HepG2 (cell line): ENCODE results near the gene OR2B2. TPM values are rescaled to one million over a fixed set of nuclear protein-coding genes. Genes with fewer than 3 reads are reported as not detected.

Experiments used
- ATAC-seq: fragments of 200-7000 bp; cut with Tn5 transposase; 3 replicates; pipeline ENCODE4 v1.9.1; 2020; ENCODE audit warnings: mild to moderate bottlenecking, moderate library complexity
- BruUV-seq: library from RNA; stranded (reverse); fragments of 400-500 nt; replicated peaks from 2 replicates; lab custom pipeline; 2021; lab: Mats Ljungman, UMichigan
- CTCF ChIA-PET: fragments of 300-600 bp; formaldehyde crosslinking; extraction: SDS; loops from one replicate; lab custom pipeline; 2021; ENCODE audit warnings: low total read pairs, inconsistent platforms, low intra/inter-chr PET ratio; lab: Yijun Ruan, JAX
- POLR2A ChIA-PET: fragments of 350-600 bp; sonication (Branson Sonifier 250); formaldehyde crosslinking; loops from one replicate; lab custom pipeline; 2020; ENCODE audit warnings: antibody characterized with exemption, inconsistent platforms; lab: Yijun Ruan, JAX
- DNase-seq: peaks from one replicate; pipeline ENCODE4 v3.0.0-alpha.2; 2015; ENCODE audit warnings: low spot score
- FAIRE-seq: peaks from 3 replicates; lab custom pipeline; 2011; peaks lifted over from hg19 to GRCh38; lab: Jason Lieb, UNC
- H2AFZ ChIP-seq: one replicate; pipeline ENCODE4 v1.6.1; 2011; ENCODE audit warnings: low read length, inconsistent platforms
- H3K27ac ChIP-seq: fragments of 300-600 bp; 3 replicates; pipeline ENCODE4 v1.8.0; 2011; ENCODE audit warnings: mixed run types, mild to moderate bottlenecking, mixed read lengths, low read length, inconsistent platforms; ENCODE audit not compliant: insufficient read depth; ENCODE audit errors: extremely low read length
- H3K27me3 ChIP-seq, 2 experiments: fragments of 200-600 bp in 1 of 2; 2 replicates in 1 of 2; 3 replicates in 1 of 2; pipeline versions ENCODE4 v1.6.0 to v1.8.0; 2011; ENCODE audit warnings: low read length in 2 of 2, mild to moderate bottlenecking in 2 of 2, moderate library complexity in 2 of 2, inconsistent platforms in 1 of 2; ENCODE audit not compliant: insufficient read depth in 2 of 2, control insufficient read depth in 1 of 2
- H3K36me3 ChIP-seq, 2 experiments: fragments of 200-600 bp in 1 of 2; replicated peaks in 1 of 2; 2 replicates in 1 of 2; 3 replicates in 1 of 2; pipeline versions ENCODE4 v1.5.1 to v1.8.0; 2011; ENCODE audit warnings: low read length in 2 of 2, inconsistent platforms in 1 of 2; ENCODE audit not compliant: insufficient read depth in 2 of 2, control insufficient read depth in 1 of 2
- H3K4me1 ChIP-seq: 2 replicates; pipeline ENCODE4 v1.5.1; 2012; ENCODE audit warnings: low read length, inconsistent platforms; ENCODE audit not compliant: insufficient read depth
- H3K4me2 ChIP-seq: 2 replicates; pipeline ENCODE4 v1.6.0; 2011; ENCODE audit warnings: low read depth, low read length, inconsistent platforms
- H3K4me3 ChIP-seq, 3 experiments: fragments of 200-600 bp in 1 of 3; sonication (generic), shearing (Covaris generic) in 1 of 3; replicated peaks in 1 of 3; 2 replicates each; pipeline ENCODE4 v1.5.1; 2011 to 2016; ENCODE audit warnings: low read length in 3 of 3, inconsistent platforms in 2 of 3, low read depth in 2 of 3, mild to moderate bottlenecking in 2 of 3, control low read depth in 1 of 3, mixed read lengths in 1 of 3; ENCODE audit not compliant: insufficient read depth in 1 of 3
- H3K79me2 ChIP-seq: one replicate; pipeline ENCODE4 v1.6.1; 2011; ENCODE audit warnings: low read length, inconsistent platforms; ENCODE audit not compliant: insufficient read depth
- H3K9ac ChIP-seq: 2 replicates; pipeline ENCODE4 v1.6.0; 2011; ENCODE audit warnings: mild to moderate bottlenecking, low read depth, low read length, inconsistent platforms; ENCODE audit not compliant: insufficient read depth
- H3K9me3 ChIP-seq: 2 replicates; pipeline ENCODE4 v1.5.1; 2012; ENCODE audit warnings: mild to moderate bottlenecking, low read length
- H4K20me1 ChIP-seq: 2 replicates; pipeline ENCODE4 v1.6.0; 2011; ENCODE audit warnings: inconsistent platforms, mild to moderate bottlenecking, low read length, moderate library complexity; ENCODE audit not compliant: insufficient read depth
- BCLAF1 ChIP-seq: fragments of 450-650 bp; IDR thresholded peaks from 2 replicates; pipeline ENCODE4 v1.6.1; 2017; ENCODE audit warnings: mild to moderate bottlenecking
- ERF ChIP-seq: IDR thresholded peaks from 2 replicates; pipeline ENCODE4 v1.6.1; 2018; ENCODE audit warnings: missing biosample characterization, missing genetic modification reagents
- FOSL2 ChIP-seq: sonication (generic); formaldehyde crosslinking; IDR thresholded peaks from 2 replicates; pipeline ENCODE4 v1.4.0; 2020; ENCODE audit warnings: missing genetic modification reagents
- HDAC1 ChIP-seq: sonication (generic); formaldehyde crosslinking; IDR thresholded peaks from 2 replicates; pipeline ENCODE4 v1.5.1; 2020; ENCODE audit warnings: mild to moderate bottlenecking, missing genetic modification reagents
- KDM1A ChIP-seq: IDR thresholded peaks from 2 replicates; pipeline ENCODE4 v1.6.1; 2016; ENCODE audit warnings: missing compliant biosample characterization
- MTA3 ChIP-seq: sonication (generic); formaldehyde crosslinking; IDR thresholded peaks from 2 replicates; pipeline ENCODE4 v1.4.0; 2020; ENCODE audit warnings: missing genetic modification reagents
- NRL ChIP-seq: sonication (generic); formaldehyde crosslinking; IDR thresholded peaks from 2 replicates; pipeline ENCODE4 v1.5.0; 2020; ENCODE audit warnings: missing genetic modification reagents, mild to moderate bottlenecking, moderate library complexity, borderline replicate concordance
- SATB2 ChIP-seq: sonication (generic); formaldehyde crosslinking; IDR thresholded peaks from 2 replicates; pipeline ENCODE4 v1.5.0; 2020; ENCODE audit warnings: missing genetic modification reagents
- SIX4 ChIP-seq: sonication (generic); formaldehyde crosslinking; IDR thresholded peaks from 2 replicates; pipeline ENCODE4 v1.4.0; 2020; ENCODE audit warnings: missing genetic modification reagents
- TCF7L2 ChIP-seq: IDR thresholded peaks from 2 replicates; pipeline ENCODE4 v1.6.1; 2011; ENCODE audit warnings: mild to moderate bottlenecking, low read depth, low read length, moderate library complexity
- TERF1 ChIP-seq: sonication (generic); formaldehyde crosslinking; IDR thresholded peaks from 2 replicates; pipeline ENCODE4 v1.8.0; 2022; ENCODE audit warnings: mild to moderate bottlenecking, missing genetic modification reagents, moderate library complexity
- ZFY ChIP-seq: sonication (generic); formaldehyde crosslinking; IDR thresholded peaks from 2 replicates; pipeline ENCODE4 v1.4.0; 2020; ENCODE audit warnings: missing genetic modification reagents
- ZNF234 ChIP-seq: sonication (generic); formaldehyde crosslinking; conservative IDR thresholded peaks from 2 replicates; pipeline ENCODE4 v1.5.1; 2020; ENCODE audit warnings: mild to moderate bottlenecking, missing genetic modification reagents
- ZNF512B ChIP-seq: sonication (generic); formaldehyde crosslinking; IDR thresholded peaks from 2 replicates; pipeline ENCODE4 v1.5.1; 2020; ENCODE audit warnings: missing genetic modification reagents, mild to moderate bottlenecking, borderline replicate concordance
- ZNF556 ChIP-seq: sonication (generic); formaldehyde crosslinking; IDR thresholded peaks from 2 replicates; pipeline ENCODE4 v1.4.0; 2020; ENCODE audit warnings: mild to moderate bottlenecking, missing genetic modification reagents, borderline replicate concordance
- ZNF564 ChIP-seq: sonication (generic); formaldehyde crosslinking; IDR thresholded peaks from 2 replicates; pipeline ENCODE4 v1.8.1; 2023; ENCODE audit warnings: mild to moderate bottlenecking, missing genetic modification reagents
- ZNF614 ChIP-seq: IDR thresholded peaks from 2 replicates; pipeline ENCODE4 v1.6.1; 2018; ENCODE audit warnings: missing biosample characterization, missing genetic modification reagents, inconsistent platforms, borderline replicate concordance
- WGBS: methylation state at CpG from one replicate; pipeline ENCODE4 v1.1.6; 2017; ENCODE audit warnings: low lambda C conversion rate; 5-methylcytosine and 5-hydroxymethylcytosine counted together
- in situ Hi-C: cut with HindIII; loops from 2 replicates; pipeline ENCODE4 v1.10.0; 2017; ENCODE audit warnings: low pct_unique_long_range_greater_than_20kb; ENCODE audit not compliant: extremely low pct_ligation_motif_present
- intact Hi-C: fragments of 100-400 bp; cut with micrococcal nuclease; formaldehyde crosslinking; loops from one replicate; pipeline ENCODE4 v1.10.0; 2022; ENCODE audit not compliant: unreplicated experiment
- polyA plus RNA-seq, 8 experiments: library from polyadenylated mRNA; depleted of rRNA in 3 of 8; stranded (reverse) in 7 of 8; unstranded in 1 of 8; fragments of >200 nt; fragmentation: Illumina TruSeq in 4 of 8; extraction: Trizol in 4 of 8; gene quantifications; 2 replicates each; pipeline versions ENCODE4 v1.2.1 to v1.2.3, GENCODE V29; 2011 to 2016; ENCODE audit warnings: low read depth in 4 of 8, missing spikeins in 1 of 8, mixed read lengths in 1 of 8; ENCODE audit not compliant: insufficient read depth in 1 of 8
- total RNA-seq, 5 experiments: library from RNA; depleted of rRNA; stranded (reverse); fragments of >200 nt; fragmentation: Illumina TruSeq; extraction: Trizol; gene quantifications; 2 replicates each; pipeline ENCODE4 v1.2.3, GENCODE V29; 2016; ENCODE audit warnings: low read depth in 1 of 5

OR2B2 gene
- total and polyA plus RNA-seq, 2 of the 13 experiments (the other 11 are each of a cell fraction or from before 2014, with no cell fraction given): not detected

DNA sequence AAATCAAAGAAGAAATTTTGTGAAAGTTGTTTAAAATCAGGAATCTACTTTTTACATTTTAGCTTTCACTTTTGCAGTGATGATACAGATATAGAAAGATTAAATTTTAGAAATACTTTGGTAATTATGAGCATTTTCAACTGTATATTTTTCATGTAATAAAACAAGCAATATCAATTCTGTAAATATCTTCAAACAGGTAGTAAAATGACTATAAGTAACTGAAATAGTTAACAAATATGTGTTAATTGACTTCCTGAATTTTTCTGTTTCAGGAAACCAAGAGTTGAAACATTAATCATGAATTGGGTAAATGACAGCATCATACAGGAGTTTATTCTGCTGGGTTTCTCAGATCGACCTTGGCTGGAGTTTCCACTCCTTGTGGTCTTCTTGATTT is 44.7 kb upstream of the OR2B2 start, which contains the start of gene OR2B6:
TSS of gene OR2B6 (plus strand) at position 301 of the 400 bp plus-strand sequence. CDS start at position 301, 0 bp downstream.
- 0% methylated on average over 1 of the region's 1 CpG for WGBS
- Histone ChIP-seq H2AFZ (no peak within 1 kb of the TSS), H4K20me1 (no peaks in the 10 kb centered on the region), H3K27me3 (no peaks in the 10 kb centered on the region), H3K9me3 (no peaks in the 10 kb centered on the region), H3K27ac (no peak within 1 kb of the TSS), H3K4me2 (no peak within 1 kb of the TSS), H3K36me3 (no peaks in the 10 kb centered on the region)
- no TSS peak for BruUV-seq
- in situ Hi-C loops: no loop called here
- DNase-seq (no peak), FAIRE-seq (no peak)
- TF ChIP-seq HDAC1 (CRISPR knock-in tag): no peak
- TF ChIP-seq KDM1A (CRISPR knock-in tag): no peak
- no peak for TF ChIP-seq ZNF564 (CRISPR knock-in tag)
- no peak for TF ChIP-seq MTA3 (CRISPR knock-in tag)
- no peak for TF ChIP-seq ZNF234 (CRISPR knock-in tag)
- no peak for TF ChIP-seq TERF1 (CRISPR knock-in tag)
- TF ChIP-seq ZNF512B (CRISPR knock-in tag): no peak
- TF ChIP-seq FOSL2 (CRISPR knock-in tag): no peak
- no peak for TF ChIP-seq NRL (CRISPR knock-in tag)
- no peak for TF ChIP-seq BCLAF1
- TF ChIP-seq ERF (CRISPR knock-in tag): no peak
- no peak for TF ChIP-seq ZNF556 (CRISPR knock-in tag)
- TF ChIP-seq SATB2: no peak
- TF ChIP-seq ZNF614 (CRISPR knock-in tag): no peak
- no peak for TF ChIP-seq ZFY (CRISPR knock-in tag)
- TF ChIP-seq TCF7L2: no peak
- TF ChIP-seq SIX4 (CRISPR knock-in tag): no peak
- TF ChIP-seq, all 625 proteins: peak for 0
- Histone ChIP-seq H3K79me2 (no peaks in the 10 kb centered on the region), H3K4me1 (no peaks in the 10 kb centered on the region), H3K4me3 (no peak within 1 kb of the TSS), H3K9ac (no peak within 1 kb of the TSS)
- ChIA-PET POLR2A (no interaction called here), CTCF (no interaction called here)
- no peak for ATAC-seq
- intact Hi-C loops: no loop called here
